Measurements from ENCODE around the gene ANKRD28.

ANKRD28 gene

GRCh38 chr3:15787941-15788340, 9.8 kb downstream of the ANKRD28 start:
- H3K36me3 ChIP-seq (ENCODE audit: control insufficient read depth, insufficient read depth, low read length): no peaks in the 10 kb centered on the region; the same call in 1 of the 2 replicates
- no peaks in the 10 kb centered on the region for H3K27me3 ChIP-seq (replicated peaks; ENCODE audit: control insufficient read depth, insufficient read depth, low read length)
- no peak for DNase-seq (ENCODE audit: extremely low read depth, insufficient read length)
- no peak for TF ChIP-seq CTCF (IDR thresholded peaks at IDR 0.05; ENCODE audit: insufficient read depth, low read length, poor library complexity, severe bottlenecking)
- H3K4me3 ChIP-seq (replicated peaks; ENCODE audit: low read depth, low read length): no peak overlapping the region

DNA sequence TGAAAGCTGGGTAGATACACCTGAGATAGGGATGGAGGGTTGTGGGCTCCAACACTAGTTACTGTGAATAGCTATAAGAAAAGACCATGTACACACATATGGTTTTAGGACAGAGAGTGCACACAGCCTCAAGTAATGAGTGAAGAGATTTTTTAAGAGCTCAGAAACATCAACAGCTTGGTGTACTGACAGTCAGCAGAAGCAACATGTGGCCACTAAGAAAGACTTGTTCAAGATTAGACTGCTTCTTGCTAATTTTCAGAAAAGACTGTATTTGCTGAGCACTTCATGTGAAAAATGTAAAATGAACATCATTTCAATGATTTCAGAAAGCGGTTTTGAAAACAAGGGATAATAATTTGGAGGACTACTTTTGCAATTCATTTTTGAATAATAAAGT, 10.3 kb downstream of the ANKRD28 start:
- no peak overlapping the region for H3K4me3 ChIP-seq (replicated peaks; ENCODE audit: low read depth, low read length)
- no peak for TF ChIP-seq CTCF (IDR thresholded peaks at IDR 0.05; ENCODE audit: insufficient read depth, low read length, poor library complexity, severe bottlenecking)
- no peaks in the 10 kb centered on the region for H3K27me3 ChIP-seq (replicated peaks; ENCODE audit: control insufficient read depth, insufficient read depth, low read length)
- no peaks in the 10 kb centered on the region; the same call in 1 of the 2 replicates for H3K36me3 ChIP-seq (ENCODE audit: control insufficient read depth, insufficient read depth, low read length)
- DNase-seq (ENCODE audit: extremely low read depth, insufficient read length): no peak

GRCh38 chr3:15783361-15783969, 14.3 kb downstream of the ANKRD28 start:
- Histone ChIP-seq H3K36me3 (ENCODE audit: control insufficient read depth, insufficient read depth, low read length) (no peaks in the 10 kb centered on the region), H3K4me3 (replicated peaks; ENCODE audit: low read depth, low read length) (no peak overlapping the region), H3K27me3 (replicated peaks; ENCODE audit: control insufficient read depth, insufficient read depth, low read length) (no peaks in the 10 kb centered on the region)
- no peak for TF ChIP-seq CTCF (IDR thresholded peaks at IDR 0.05; ENCODE audit: insufficient read depth, low read length, poor library complexity, severe bottlenecking)
- DNase-seq (ENCODE audit: extremely low read depth, insufficient read length): no peak

- Histone ChIP-seq H3K4me3 (replicated peaks; ENCODE audit: low read depth, low read length) (no peak overlapping the region), H3K27me3 (replicated peaks; ENCODE audit: control insufficient read depth, insufficient read depth, low read length) (no peaks in the 10 kb centered on the region), H3K36me3 (ENCODE audit: control insufficient read depth, insufficient read depth, low read length) (no peaks in the 10 kb centered on the region)
- TF ChIP-seq CTCF (IDR thresholded peaks at IDR 0.05; ENCODE audit: insufficient read depth, low read length, poor library complexity, severe bottlenecking): no peak
- DNase-seq (ENCODE audit: extremely low read depth, insufficient read length): no peak
Observed at GRCh38 chr3:15782429-15782828, 15.3 kb downstream of the ANKRD28 start.

DNA sequence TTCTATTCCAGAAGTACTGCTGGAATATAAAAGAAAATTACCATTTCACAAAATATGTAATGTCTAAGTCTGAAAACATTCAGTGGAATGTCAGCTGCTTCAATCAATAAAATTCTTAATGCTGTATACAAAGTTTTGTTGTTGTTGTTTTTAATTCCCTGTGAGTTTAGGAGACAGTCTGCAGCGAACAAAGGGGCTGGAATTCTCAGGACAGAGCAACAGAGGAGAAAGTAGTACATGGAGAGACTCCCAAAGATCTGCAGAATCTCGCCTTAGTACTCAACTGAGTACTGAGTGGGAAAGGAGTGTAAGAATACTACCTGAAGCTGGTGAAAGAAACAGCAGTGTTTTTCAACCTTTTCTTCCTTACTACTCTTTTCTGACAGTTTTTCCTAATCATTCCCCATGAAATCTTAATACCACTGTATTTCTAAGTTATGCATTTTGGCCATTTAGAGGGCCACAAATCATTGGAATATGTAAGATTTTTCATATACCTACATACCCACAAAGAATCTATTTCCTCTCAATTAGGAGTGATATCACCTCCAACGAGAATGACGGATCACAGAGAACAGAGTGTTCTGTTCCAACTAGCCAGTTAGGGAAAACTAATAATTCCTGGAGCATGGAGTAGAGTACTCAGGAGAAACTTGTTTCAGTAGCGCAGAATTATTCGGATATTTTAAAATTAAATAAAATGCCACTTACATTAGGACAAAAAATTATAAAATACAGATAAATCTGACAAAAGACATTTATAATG, 16.0 kb downstream of the ANKRD28 start:
- no peak for DNase-seq (ENCODE audit: extremely low read depth, insufficient read length)
- no peaks in the 10 kb centered on the region for H3K27me3 ChIP-seq (replicated peaks; ENCODE audit: control insufficient read depth, insufficient read depth, low read length)
- no peak overlapping the region for H3K4me3 ChIP-seq (replicated peaks; ENCODE audit: low read depth, low read length)
- no peaks in the 10 kb centered on the region for H3K36me3 ChIP-seq (ENCODE audit: control insufficient read depth, insufficient read depth, low read length)
- no peak for TF ChIP-seq CTCF (IDR thresholded peaks at IDR 0.05; ENCODE audit: insufficient read depth, low read length, poor library complexity, severe bottlenecking)

Measured in GM06990 (cell line).